SK-N-SH (cell line): ENCODE measurements around the gene BMX. TPM values are rescaled to one million over a fixed set of nuclear protein-coding genes. Genes with fewer than 3 reads are reported as not detected.

ENCODE experiments used
- CTCF ChIA-PET: fragments of 300-600, 350-600 bp; formaldehyde crosslinking; extraction: SDS; loops from one replicate; lab custom pipeline; 2021; lab: Yijun Ruan, JAX
- POLR2A ChIA-PET: fragments of 350-600 bp; sonication (Branson Sonifier 250); formaldehyde crosslinking; extraction: SDS; loops from one replicate; lab custom pipeline; 2020; ENCODE audit warnings: antibody characterized with exemption, inconsistent platforms; lab: Yijun Ruan, JAX
- DNase-seq: peaks from one replicate; pipeline ENCODE4 v3.0.0; 2012
- H2AFZ ChIP-seq: fragments of 200-600 bp; sonication (generic); 2 replicates; pipeline ENCODE4 v1.8.1; 2016; ENCODE audit warnings: antibody characterized with exemption, mild to moderate bottlenecking, low read depth
- H3F3A ChIP-seq: fragments of 200-600 bp; sonication (generic); replicated peaks from 2 replicates; pipeline ENCODE3; 2016; ENCODE audit warnings: antibody characterized with exemption, mild to moderate bottlenecking; ENCODE audit not compliant: insufficient read depth
- H3K27ac ChIP-seq, 2 experiments: fragments of 200-500 bp in 1 of 2; fragments of 200-600 bp in 1 of 2; sonication (Bioruptor generic) in 1 of 2; sonication (generic), shearing (Covaris generic) in 1 of 2; 2 replicates each; pipeline versions ENCODE4 v1.5.1 to v1.6.1; 2014 to 2016; ENCODE audit warnings: low read depth in 2 of 2, inconsistent platforms in 1 of 2, low read length in 1 of 2, mild to moderate bottlenecking in 1 of 2, mixed read lengths in 1 of 2
- H3K27me3 ChIP-seq: fragments of 200-600 bp; sonication (generic), shearing (Covaris generic); 2 replicates; pipeline ENCODE4 v1.6.1; 2016; ENCODE audit warnings: mixed run types; ENCODE audit not compliant: insufficient read depth
- H3K36me3 ChIP-seq, 2 experiments: fragments of 200-500 bp in 1 of 2; fragments of 200-600 bp in 1 of 2; sonication (Bioruptor generic) in 1 of 2; sonication (generic) in 1 of 2; replicated peaks in 1 of 2; 2 replicates each; pipeline versions ENCODE3 to v1.5.1; 2014 to 2016; ENCODE audit warnings: low read length in 1 of 2, mild to moderate bottlenecking in 1 of 2; ENCODE audit not compliant: insufficient read depth in 2 of 2, control insufficient read depth in 1 of 2
- H3K4me1 ChIP-seq, 2 experiments: fragments of 200-500 bp in 1 of 2; fragments of 200-600 bp in 1 of 2; sonication (Bioruptor generic) in 1 of 2; sonication (generic), shearing (Covaris generic) in 1 of 2; 2 replicates each; pipeline versions ENCODE4 v1.5.1 to v1.6.1; 2014 to 2016; ENCODE audit warnings: low read depth in 1 of 2, low read length in 1 of 2, mixed run types in 1 of 2; ENCODE audit not compliant: insufficient read depth in 2 of 2, control insufficient read depth in 1 of 2
- H3K4me2 ChIP-seq: fragments of 200-600 bp; sonication (generic), shearing (Covaris generic); 2 replicates; pipeline ENCODE4 v1.6.1; 2017; ENCODE audit warnings: mixed run types
- H3K4me3 ChIP-seq, 2 experiments: fragments of 200-500 bp in 1 of 2; fragments of 200-600 bp in 1 of 2; sonication (Bioruptor generic) in 1 of 2; sonication (generic), shearing (Covaris generic) in 1 of 2; 2 replicates each; pipeline versions ENCODE4 v1.5.1 to v1.8.1; 2014 to 2016; ENCODE audit warnings: low read depth in 2 of 2, inconsistent platforms in 1 of 2, low read length in 1 of 2, mild to moderate bottlenecking in 1 of 2, mixed read lengths in 1 of 2, moderate library complexity in 1 of 2
- H3K79me2 ChIP-seq: fragments of 200-600 bp; sonication (generic); 2 replicates; pipeline ENCODE4 v1.8.1; 2017; ENCODE audit warnings: mild to moderate bottlenecking; ENCODE audit not compliant: insufficient read depth
- H3K9ac ChIP-seq: fragments of 200-600 bp; sonication (generic); 2 replicates; pipeline ENCODE4 v1.6.1; 2017; ENCODE audit warnings: mixed run types
- H3K9me2 ChIP-seq: fragments of 200-600 bp; sonication (generic); 2 replicates; pipeline ENCODE4 v1.6.1; 2017; ENCODE audit warnings: mixed run types
- H3K9me3 ChIP-seq: fragments of 200-600 bp; sonication (generic); 2 replicates; pipeline ENCODE4 v1.6.1; 2017; ENCODE audit warnings: mixed run types, mild to moderate bottlenecking, moderate library complexity
- H4K20me1 ChIP-seq: fragments of 200-600 bp; sonication (generic); 2 replicates; pipeline ENCODE4 v1.6.1; 2017; ENCODE audit warnings: mild to moderate bottlenecking, mixed run types; ENCODE audit not compliant: insufficient read depth
- ELF1 ChIP-seq: IDR thresholded peaks from 2 replicates; pipeline ENCODE4 v1.4.0; 2012
- EZH2phosphoT487 ChIP-seq: fragments of 200-600 bp; sonication (generic); IDR thresholded peaks from 2 replicates; pipeline ENCODE4 v1.6.1; 2017; ENCODE audit warnings: low read depth, mixed run types, mild to moderate bottlenecking, antibody characterized with exemption, moderate library complexity, borderline replicate concordance
- NRF1 ChIP-seq: IDR thresholded peaks from 2 replicates; pipeline ENCODE4 v1.6.1; 2012; ENCODE audit warnings: low read depth, mild to moderate bottlenecking, low read length
- POLR2AphosphoS5 ChIP-seq: IDR thresholded peaks from 2 replicates; pipeline ENCODE4 v1.6.1; 2012; ENCODE audit warnings: low read depth, low read length
- RFX5 ChIP-seq: IDR thresholded peaks from 2 replicates; pipeline ENCODE4 v1.6.1; 2012; ENCODE audit warnings: mild to moderate bottlenecking, improper control_type of control experiment, low read length
- RXRA ChIP-seq: IDR thresholded peaks from 2 replicates; pipeline ENCODE4 v1.4.0; 2012; ENCODE audit warnings: low read depth, mild to moderate bottlenecking, borderline replicate concordance
- YY1 ChIP-seq: IDR thresholded peaks from 2 replicates; pipeline ENCODE4 v1.4.0; 2012; ENCODE audit warnings: low read depth, mild to moderate bottlenecking
- WGBS: methylation state at CpG from one replicate; pipeline ENCODE4 v1.1.6; 2017; ENCODE audit warnings: low lambda C conversion rate; 5-methylcytosine and 5-hydroxymethylcytosine counted together
- polyA plus RNA-seq, 3 experiments: library from polyadenylated mRNA; depleted of rRNA; stranded (reverse); fragments of >200 nt; gene quantifications; 2 replicates each; pipeline ENCODE4 v1.2.3, GENCODE V29; 2012
- TF ChIP-seq, protein P1 (sequence below): IDR thresholded peaks from 2 replicates; pipeline ENCODE4 v1.6.1; 2012; ENCODE audit warnings: mild to moderate bottlenecking, low read depth, low read length, moderate library complexity
- TF ChIP-seq, protein P2 (sequence below): fragments of 150-350 bp; IDR thresholded peaks from 2 replicates; pipeline ENCODE4 v1.6.1; 2017; ENCODE audit warnings: antibody characterized with exemption, low read length, low read depth, borderline replicate concordance
- TF ChIP-seq, protein P3 (sequence below): fragments of 200-600 bp; sonication (generic); IDR thresholded peaks from 2 replicates; pipeline ENCODE4 v1.6.1; 2017; ENCODE audit warnings: antibody characterized with exemption, mild to moderate bottlenecking, moderate library complexity

Gene BMX
- polyA plus RNA-seq, 1 of the 3 experiments (the other 2 are of a cell fraction) = not detected

DNA sequence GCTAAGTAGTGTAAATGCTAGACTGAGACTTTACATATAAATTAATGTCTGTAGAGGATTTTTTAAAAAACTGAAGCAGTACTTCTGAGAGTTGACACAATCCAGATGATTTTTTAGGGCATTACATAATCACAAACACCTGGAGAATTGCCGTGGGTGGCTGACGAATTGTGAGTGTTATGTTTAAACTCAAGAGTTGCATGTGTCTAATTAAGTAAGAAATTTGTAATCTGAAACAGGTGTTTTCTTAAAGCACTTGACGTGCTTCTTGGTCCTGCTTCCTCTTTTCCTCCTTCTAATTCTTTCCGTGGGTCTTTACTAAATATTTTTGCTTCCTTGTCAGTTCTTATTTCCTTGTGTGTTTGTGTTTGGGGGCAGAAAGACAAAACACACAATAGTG, 35.3 kb upstream of the BMX start (continued):
- TF ChIP-seq, protein P1, sequence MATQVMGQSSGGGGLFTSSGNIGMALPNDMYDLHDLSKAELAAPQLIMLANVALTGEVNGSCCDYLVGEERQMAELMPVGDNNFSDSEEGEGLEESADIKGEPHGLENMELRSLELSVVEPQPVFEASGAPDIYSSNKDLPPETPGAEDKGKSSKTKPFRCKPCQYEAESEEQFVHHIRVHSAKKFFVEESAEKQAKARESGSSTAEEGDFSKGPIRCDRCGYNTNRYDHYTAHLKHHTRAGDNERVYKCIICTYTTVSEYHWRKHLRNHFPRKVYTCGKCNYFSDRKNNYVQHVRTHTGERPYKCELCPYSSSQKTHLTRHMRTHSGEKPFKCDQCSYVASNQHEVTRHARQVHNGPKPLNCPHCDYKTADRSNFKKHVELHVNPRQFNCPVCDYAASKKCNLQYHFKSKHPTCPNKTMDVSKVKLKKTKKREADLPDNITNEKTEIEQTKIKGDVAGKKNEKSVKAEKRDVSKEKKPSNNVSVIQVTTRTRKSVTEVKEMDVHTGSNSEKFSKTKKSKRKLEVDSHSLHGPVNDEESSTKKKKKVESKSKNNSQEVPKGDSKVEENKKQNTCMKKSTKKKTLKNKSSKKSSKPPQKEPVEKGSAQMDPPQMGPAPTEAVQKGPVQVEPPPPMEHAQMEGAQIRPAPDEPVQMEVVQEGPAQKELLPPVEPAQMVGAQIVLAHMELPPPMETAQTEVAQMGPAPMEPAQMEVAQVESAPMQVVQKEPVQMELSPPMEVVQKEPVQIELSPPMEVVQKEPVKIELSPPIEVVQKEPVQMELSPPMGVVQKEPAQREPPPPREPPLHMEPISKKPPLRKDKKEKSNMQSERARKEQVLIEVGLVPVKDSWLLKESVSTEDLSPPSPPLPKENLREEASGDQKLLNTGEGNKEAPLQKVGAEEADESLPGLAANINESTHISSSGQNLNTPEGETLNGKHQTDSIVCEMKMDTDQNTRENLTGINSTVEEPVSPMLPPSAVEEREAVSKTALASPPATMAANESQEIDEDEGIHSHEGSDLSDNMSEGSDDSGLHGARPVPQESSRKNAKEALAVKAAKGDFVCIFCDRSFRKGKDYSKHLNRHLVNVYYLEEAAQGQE = no peak
- TF ChIP-seq POLR2AphosphoS5 = peak; percentile 95
- TF ChIP-seq, protein P2, sequence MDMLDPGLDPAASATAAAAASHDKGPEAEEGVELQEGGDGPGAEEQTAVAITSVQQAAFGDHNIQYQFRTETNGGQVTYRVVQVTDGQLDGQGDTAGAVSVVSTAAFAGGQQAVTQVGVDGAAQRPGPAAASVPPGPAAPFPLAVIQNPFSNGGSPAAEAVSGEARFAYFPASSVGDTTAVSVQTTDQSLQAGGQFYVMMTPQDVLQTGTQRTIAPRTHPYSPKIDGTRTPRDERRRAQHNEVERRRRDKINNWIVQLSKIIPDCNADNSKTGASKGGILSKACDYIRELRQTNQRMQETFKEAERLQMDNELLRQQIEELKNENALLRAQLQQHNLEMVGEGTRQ = no peak

DNA sequence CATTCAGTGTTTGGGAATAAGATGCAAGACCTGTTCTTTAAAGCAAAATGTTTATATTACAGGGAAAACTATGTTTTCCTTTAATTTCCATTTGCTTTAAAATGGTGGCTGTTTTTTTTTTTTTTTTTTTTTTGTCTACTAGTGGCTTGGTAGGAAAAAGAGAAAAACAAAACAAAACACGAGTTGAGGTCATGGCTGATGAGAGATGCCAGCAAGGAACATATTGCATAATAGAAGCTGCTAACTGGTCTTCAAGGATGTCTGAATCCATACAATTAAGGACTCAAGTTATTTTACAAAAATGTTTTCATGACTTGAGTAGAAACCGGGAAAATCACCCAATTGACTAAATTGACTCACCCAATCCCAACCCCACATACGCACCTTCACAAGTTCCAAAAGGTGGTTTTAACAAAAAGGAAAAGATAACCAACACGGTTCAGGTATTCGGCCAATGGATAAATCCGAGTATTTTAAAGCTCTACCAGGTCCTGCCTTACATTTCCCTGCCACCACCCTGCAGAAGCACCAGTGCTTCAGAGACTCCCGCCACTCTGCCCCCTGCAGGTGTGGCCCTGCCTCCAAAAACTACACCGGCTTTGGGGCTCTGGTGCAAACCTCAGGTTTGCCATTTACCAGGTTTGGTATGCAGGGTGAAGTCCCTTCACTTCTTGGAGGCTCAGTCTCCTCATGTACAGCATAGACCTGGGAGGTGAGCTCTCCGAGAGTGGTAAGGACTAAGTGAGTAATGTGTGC, 34.5 kb upstream of the BMX start:
- H3K27ac ChIP-seq = peak overlapping the region; percentile 22 to 99; a peak in 3 of 4 replicates
- H3F3A ChIP-seq = no peaks in the 10 kb centered on the region
- WGBS = 72% methylated on average over 9 of the region's 9 CpGs
- no peak overlapping the region for H3K9ac ChIP-seq
- CTCF ChIA-PET = interaction anchor here (1.1 to 5.6 kb wide), 12 partner anchors 8 to 359 kb away, joined by 3 to 108 read pairs (median 7); no protein-coding TSS in a partner anchor
- H3K36me3 ChIP-seq = no peaks in the 10 kb centered on the region
- DNase-seq = no peak
- H3K4me1 ChIP-seq = peaks cover 0 to 21% of the 10 kb centered on the region in 2 experiments; a peak in 2 of 4 replicates
- TF ChIP-seq NRF1 = no peak
- TF ChIP-seq, protein P3, sequence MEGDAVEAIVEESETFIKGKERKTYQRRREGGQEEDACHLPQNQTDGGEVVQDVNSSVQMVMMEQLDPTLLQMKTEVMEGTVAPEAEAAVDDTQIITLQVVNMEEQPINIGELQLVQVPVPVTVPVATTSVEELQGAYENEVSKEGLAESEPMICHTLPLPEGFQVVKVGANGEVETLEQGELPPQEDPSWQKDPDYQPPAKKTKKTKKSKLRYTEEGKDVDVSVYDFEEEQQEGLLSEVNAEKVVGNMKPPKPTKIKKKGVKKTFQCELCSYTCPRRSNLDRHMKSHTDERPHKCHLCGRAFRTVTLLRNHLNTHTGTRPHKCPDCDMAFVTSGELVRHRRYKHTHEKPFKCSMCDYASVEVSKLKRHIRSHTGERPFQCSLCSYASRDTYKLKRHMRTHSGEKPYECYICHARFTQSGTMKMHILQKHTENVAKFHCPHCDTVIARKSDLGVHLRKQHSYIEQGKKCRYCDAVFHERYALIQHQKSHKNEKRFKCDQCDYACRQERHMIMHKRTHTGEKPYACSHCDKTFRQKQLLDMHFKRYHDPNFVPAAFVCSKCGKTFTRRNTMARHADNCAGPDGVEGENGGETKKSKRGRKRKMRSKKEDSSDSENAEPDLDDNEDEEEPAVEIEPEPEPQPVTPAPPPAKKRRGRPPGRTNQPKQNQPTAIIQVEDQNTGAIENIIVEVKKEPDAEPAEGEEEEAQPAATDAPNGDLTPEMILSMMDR = peak; percentile 16; the same call in 1 of the 2 replicates
- TF ChIP-seq RFX5 = no peak
- no peak for TF ChIP-seq RXRA
- no peak for TF ChIP-seq ELF1
- TF ChIP-seq EZH2phosphoT487 = no peak
- no peak for TF ChIP-seq YY1
- TF ChIP-seq, all 33 proteins: peak for 1
- no peaks in the 10 kb centered on the region for H3K27me3 ChIP-seq
- H3K4me2 ChIP-seq = no peak overlapping the region
- H4K20me1 ChIP-seq = no peaks in the 10 kb centered on the region
- no peak overlapping the region for H2AFZ ChIP-seq
- no peak overlapping the region for H3K4me3 ChIP-seq
- no peaks in the 10 kb centered on the region for H3K9me2 ChIP-seq
- H3K9me3 ChIP-seq = no peaks in the 10 kb centered on the region
- H3K79me2 ChIP-seq = no peaks in the 10 kb centered on the region
- POLR2A ChIA-PET = interaction anchor here (0.5 kb wide), 1 partner anchor 48 kb away, joined by 3 read pairs; no protein-coding TSS in a partner anchor
